Keratinocyte (primary cell): ENCODE data around the gene DPEP2.

ENCODE experiments used
- EZH2 ChIP-seq: IDR thresholded peaks from one replicate; pipeline ENCODE4 v1.6.1; 2012; ENCODE audit warnings: inconsistent platforms, mild to moderate bottlenecking, low read length, moderate library complexity
- TF ChIP-seq, protein P1 (sequence below), 3 experiments: IDR thresholded peaks in 1 of 3; conservative IDR thresholded peaks in 1 of 3; optimal IDR thresholded peaks in 1 of 3; 2 replicates in 2 of 3; 3 replicates in 1 of 3; pipeline versions ENCODE3 to v1.5.1; 2011; ENCODE audit warnings: low read length in 3 of 3, mild to moderate bottlenecking in 3 of 3, moderate library complexity in 2 of 3, control low read depth in 1 of 3, inconsistent platforms in 1 of 3; ENCODE audit not compliant: insufficient read depth in 2 of 3; ENCODE audit errors: extremely low read depth in 1 of 3

DNA sequence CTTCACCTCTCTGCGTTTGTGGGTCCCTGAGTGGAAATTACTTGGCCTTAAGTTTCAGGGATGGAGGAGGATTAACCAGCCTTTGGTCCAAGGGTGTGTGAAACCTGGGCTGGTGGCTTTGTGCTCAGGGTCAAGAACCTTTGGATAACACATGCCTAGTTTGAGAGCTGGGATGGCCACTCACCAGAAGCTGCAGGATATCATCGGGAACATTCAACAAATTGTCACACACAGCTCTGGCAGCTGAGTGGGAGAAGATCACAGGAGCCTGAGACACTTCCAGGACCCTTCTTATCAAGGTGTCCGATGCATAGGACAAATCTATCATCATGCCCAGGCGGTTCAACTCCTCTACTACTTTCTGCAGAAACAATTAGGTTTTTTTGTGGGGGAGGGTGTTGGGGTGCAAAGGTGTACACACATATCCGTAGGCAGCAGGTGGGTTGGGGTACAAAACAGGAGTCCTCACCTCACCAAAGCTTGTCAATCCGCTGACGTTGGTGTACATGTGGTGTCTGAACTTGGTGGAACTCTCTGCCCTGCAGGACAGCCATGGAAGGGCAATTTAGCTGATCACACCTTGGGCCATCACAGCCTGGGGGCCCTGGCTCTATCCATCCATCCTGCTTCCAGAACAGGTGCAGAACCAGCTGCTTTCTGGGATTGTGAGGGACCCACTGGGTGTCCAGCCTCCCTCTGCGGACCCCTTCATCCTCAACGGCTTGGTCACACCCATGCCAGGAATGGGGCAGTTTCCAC lies 21.6 kb downstream of the DPEP2 start:
- TF ChIP-seq, protein P1, sequence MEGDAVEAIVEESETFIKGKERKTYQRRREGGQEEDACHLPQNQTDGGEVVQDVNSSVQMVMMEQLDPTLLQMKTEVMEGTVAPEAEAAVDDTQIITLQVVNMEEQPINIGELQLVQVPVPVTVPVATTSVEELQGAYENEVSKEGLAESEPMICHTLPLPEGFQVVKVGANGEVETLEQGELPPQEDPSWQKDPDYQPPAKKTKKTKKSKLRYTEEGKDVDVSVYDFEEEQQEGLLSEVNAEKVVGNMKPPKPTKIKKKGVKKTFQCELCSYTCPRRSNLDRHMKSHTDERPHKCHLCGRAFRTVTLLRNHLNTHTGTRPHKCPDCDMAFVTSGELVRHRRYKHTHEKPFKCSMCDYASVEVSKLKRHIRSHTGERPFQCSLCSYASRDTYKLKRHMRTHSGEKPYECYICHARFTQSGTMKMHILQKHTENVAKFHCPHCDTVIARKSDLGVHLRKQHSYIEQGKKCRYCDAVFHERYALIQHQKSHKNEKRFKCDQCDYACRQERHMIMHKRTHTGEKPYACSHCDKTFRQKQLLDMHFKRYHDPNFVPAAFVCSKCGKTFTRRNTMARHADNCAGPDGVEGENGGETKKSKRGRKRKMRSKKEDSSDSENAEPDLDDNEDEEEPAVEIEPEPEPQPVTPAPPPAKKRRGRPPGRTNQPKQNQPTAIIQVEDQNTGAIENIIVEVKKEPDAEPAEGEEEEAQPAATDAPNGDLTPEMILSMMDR (optimal IDR thresholded peaks at IDR 0.05 in 1 of 3, IDR thresholded peaks at IDR 0.05 in 1 of 3, conservative IDR thresholded peaks at IDR 0.05 in 1 of 3; ENCODE audit: extremely low read depth in 1 of 3, insufficient read depth in 2 of 3, low read length in 3 of 3) = no peak
- TF ChIP-seq EZH2 = no peak
